Endometrial microvascular endothelial cells (primary cell): ENCODE measurements around the gene FOXC1. TPM values are rescaled to one million over a fixed set of nuclear protein-coding genes. Genes with fewer than 3 reads are reported as not detected.

Experiments
- in situ Hi-C: cut with HindIII; loops from 2 replicates; pipeline ENCODE4 v1.10.0; 2017; ENCODE audit warnings: low sequenced_read_pairs, low pct_unique_long_range_greater_than_20kb; ENCODE audit errors: inconsistent ontology term
- total RNA-seq: library from RNA; depleted of rRNA; stranded (reverse); fragments of >200 nt; gene quantifications from one replicate; pipeline ENCODE4 v1.2.3, GENCODE V29; 2015; ENCODE audit errors: inconsistent ontology term

The FOXC1 gene
- total RNA-seq, 1 donor from 2014 or later, result 3.8 TPM

- in situ Hi-C loops, result no loop called here
Measured at GRCh38 chr6:1596088-1596852, 13.4 kb upstream of the FOXC1 start.

GRCh38 chr6:1597121-1597744 lies 12.5 kb upstream of the FOXC1 start:
- in situ Hi-C loops, result no loop called here

GRCh38 chr6:1597924-1598323 lies 11.8 kb upstream of the FOXC1 start:
- in situ Hi-C loops, result no loop called here

- in situ Hi-C loops, result no loop called here
Measured at GRCh38 chr6:1598433-1598832, 11.3 kb upstream of the FOXC1 start.

- in situ Hi-C loops, result no loop called here
Measured at GRCh38 chr6:1598886-1599285, 10.8 kb upstream of the FOXC1 start.

GRCh38 chr6:1599469-1599868 lies 10.2 kb upstream of the FOXC1 start:
- in situ Hi-C loops, result no loop called here

GRCh38 chr6:1600063-1600763 lies 9.5 kb upstream of the FOXC1 start:
- in situ Hi-C loops, result loop anchor here (25.0 kb wide), 1 partner anchor 1037 kb away; no protein-coding TSS in a partner anchor

GRCh38 chr6:1600764-1601157 lies 9.0 kb upstream of the FOXC1 start:
- in situ Hi-C loops, result loop anchor here (25.0 kb wide), 1 partner anchor 1037 kb away; no protein-coding TSS in a partner anchor

- in situ Hi-C loops, result loop anchor here (25.0 kb wide), 1 partner anchor 1036 kb away; no protein-coding TSS in a partner anchor
Measured at GRCh38 chr6:1601158-1602048, 8.3 kb upstream of the FOXC1 start.

- in situ Hi-C loops, result loop anchor here (25.0 kb wide), 1 partner anchor 1035 kb away; no protein-coding TSS in a partner anchor
Measured at GRCh38 chr6:1602049-1602713, 7.5 kb upstream of the FOXC1 start.

GRCh38 chr6:1603708-1604107 lies 6.0 kb upstream of the FOXC1 start:
- in situ Hi-C loops, result loop anchor here (25.0 kb wide), 1 partner anchor 1034 kb away; no protein-coding TSS in a partner anchor

- in situ Hi-C loops, result loop anchor here (25.0 kb wide), 1 partner anchor 1033 kb away; no protein-coding TSS in a partner anchor
Measured at GRCh38 chr6:1604158-1605003, 5.3 kb upstream of the FOXC1 start.

GRCh38 chr6:1605004-1605892 lies 4.5 kb upstream of the FOXC1 start:
- in situ Hi-C loops, result loop anchor here (25.0 kb wide), 1 partner anchor 1032 kb away; no protein-coding TSS in a partner anchor

- in situ Hi-C loops, result loop anchor here (25.0 kb wide), 1 partner anchor 1031 kb away; no protein-coding TSS in a partner anchor
Measured at GRCh38 chr6:1605893-1606779, 3.6 kb upstream of the FOXC1 start.
